ENCODE measurements around the gene SLC16A11.
"Not testable (repeated sequence)": the region's sequence is repeated elsewhere in the genome, so short reads cannot be mapped to it uniquely, and the experiment has no call there.

- TF ChIP-seq SNAI2 (CRISPR knock-in tag; IDR thresholded peaks at IDR 0.05); ZFP30 (CRISPR knock-in tag; IDR thresholded peaks at IDR 0.05); RARB (CRISPR knock-in tag; IDR thresholded peaks at IDR 0.05); PATZ1 (CRISPR knock-in tag; IDR thresholded peaks at IDR 0.05; ENCODE audit: borderline replicate concordance); TSHZ2 (CRISPR knock-in tag; IDR thresholded peaks at IDR 0.05); TOX (CRISPR knock-in tag; IDR thresholded peaks at IDR 0.05; ENCODE audit: borderline replicate concordance); ZFP3 (CRISPR knock-in tag; IDR thresholded peaks at IDR 0.05); ARNTL (CRISPR knock-in tag; IDR thresholded peaks at IDR 0.05; ENCODE audit: borderline replicate concordance, low read depth); TCF4 (CRISPR knock-in tag; IDR thresholded peaks at IDR 0.05; ENCODE audit: borderline replicate concordance); ZNF70 (CRISPR knock-in tag; IDR thresholded peaks at IDR 0.05): not testable (repeated sequence)
These were observed 6.7 kb upstream of the SLC16A11 start for GRCh38 chr17:7050583-7050982.
